Activated CD4-positive, alpha-beta T cell treated with anti-CD3 and anti-CD28 coated beads, Interleukin-2, Interleukin-4, amounts not matched to agents 100 ng/mL and 50 ng/mL, durations not matched to agents 16 hours and 8 hours (primary cell): ENCODE results near the gene BMERB1.
"Not testable (repeated sequence)": the region's sequence is repeated elsewhere in the genome, so short reads cannot be mapped to it uniquely, and the experiment has no call there.

Experiments used
- DNase-seq: peaks from one replicate; pipeline ENCODE4 v3.0.0-alpha.2; 2020; ENCODE audit warnings: low spot score

Gene BMERB1

GRCh38 chr16:15594711-15595320, 160.4 kb downstream of the BMERB1 start:
- DNase-seq, result no peak

- DNase-seq, result no peak
These were observed 162.7 kb downstream of the BMERB1 start for GRCh38 chr16:15597135-15597534.

GRCh38 chr16:15597822-15598647, 163.6 kb downstream of the BMERB1 start:
- DNase-seq, result no peak

- DNase-seq, result no peak
These were observed 164.3 kb downstream of the BMERB1 start for GRCh38 chr16:15598648-15599190.

GRCh38 chr16:15599303-15600070, 165.1 kb downstream of the BMERB1 start:
- no peak for DNase-seq

GRCh38 chr16:15601212-15601879, 167.0 kb downstream of the BMERB1 start:
- DNase-seq, result no peak

- no peak for DNase-seq
These were observed 168.1 kb downstream of the BMERB1 start for GRCh38 chr16:15602285-15603044.

- DNase-seq, result no peak
These were observed 170.4 kb downstream of the BMERB1 start for GRCh38 chr16:15604460-15605440.

GRCh38 chr16:15605839-15606517, 171.6 kb downstream of the BMERB1 start:
- no peak for DNase-seq

- DNase-seq, result no peak
These were observed 172.3 kb downstream of the BMERB1 start for GRCh38 chr16:15606518-15607220.

GRCh38 chr16:15607221-15607699, 172.9 kb downstream of the BMERB1 start:
- DNase-seq, result not testable (repeated sequence)

- no peak for DNase-seq
These were observed 173.5 kb downstream of the BMERB1 start for GRCh38 chr16:15607700-15608396.

GRCh38 chr16:15608398-15609285, 174.3 kb downstream of the BMERB1 start:
- no peak for DNase-seq

GRCh38 chr16:15609286-15609649, 174.9 kb downstream of the BMERB1 start:
- no peak for DNase-seq

GRCh38 chr16:15610369-15610871, 176.0 kb downstream of the BMERB1 start:
- DNase-seq, result peak; percentile 17

GRCh38 chr16:15611610-15612009, 177.2 kb downstream of the BMERB1 start:
- no peak for DNase-seq

- DNase-seq, result no peak
These were observed 179.3 kb downstream of the BMERB1 start for GRCh38 chr16:15613676-15614075.
